Measurements from ENCODE around the gene AP4S1. TPM values are rescaled to one million over a fixed set of nuclear protein-coding genes. Genes with fewer than 3 reads are reported as not detected.

The AP4S1 gene
- total and polyA plus RNA-seq, 2 of the 8 experiments (the other 6 are each of a cell fraction or from before 2014, with no cell fraction given), result 2.8 to 9.9 TPM

DNA sequence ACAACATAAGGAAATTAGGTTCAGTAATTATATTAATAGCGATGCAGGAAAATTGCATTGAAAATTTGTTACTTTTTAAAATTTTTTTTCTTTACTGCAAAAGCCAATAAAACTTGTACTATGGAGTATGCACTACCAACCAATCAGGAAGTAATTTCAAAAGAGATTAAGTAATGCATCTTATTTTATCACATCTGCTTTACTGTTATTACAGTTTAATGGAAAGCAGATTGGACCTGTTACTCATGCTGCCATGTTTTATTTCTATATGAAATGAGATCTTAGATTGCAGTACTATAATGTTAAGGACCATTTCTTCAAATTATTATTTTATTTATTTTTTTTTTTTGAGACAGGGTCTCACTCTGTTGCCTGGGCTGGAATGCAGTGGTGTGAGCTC lies 2.4 kb downstream of the AP4S1 start (continued):
- TF ChIP-seq NRF1 (IDR thresholded peaks at IDR 0.05; ENCODE audit: low read depth, low read length) (no peak), KDM5A (IDR thresholded peaks at IDR 0.05; ENCODE audit: low read length) (no peak), CBX8 (IDR thresholded peaks at IDR 0.05; ENCODE audit: borderline replicate concordance, low read depth, low read length) (no peak), JUND (IDR thresholded peaks at IDR 0.05; ENCODE audit: low read length) (no peak)
